RWPE1 (cell line): ENCODE data around the gene SLMAP.

Experiments
- CTCF ChIA-PET: fragments of 350-600 bp; sonication (Branson Sonifier 250); formaldehyde crosslinking; extraction: SDS; loops from one replicate; lab custom pipeline; 2021; lab: Yijun Ruan, JAX
- POLR2A ChIA-PET: fragments of 400-600 bp; formaldehyde crosslinking; extraction: SDS; loops from one replicate; lab custom pipeline; 2020; ENCODE audit warnings: antibody characterized with exemption; ENCODE audit not compliant: low non-redundant PET; lab: Yijun Ruan, JAX
- DNase-seq: peaks from one replicate; pipeline ENCODE4 v3.0.0; 2012; ENCODE audit warnings: low spot score
- H3K27ac ChIP-seq: fragments of 450-650 bp; 2 replicates; pipeline ENCODE4 v1.5.1; 2017
- CTCF ChIP-seq: fragments of 450-650 bp; conservative IDR thresholded peaks from 2 replicates; pipeline ENCODE4 v1.5.1; 2017; ENCODE audit warnings: low read depth, mild to moderate bottlenecking

The SLMAP gene

GRCh38 chr3:57746156-57747010, 9.7 kb upstream of the SLMAP start:
- CTCF ChIA-PET = interaction anchor here (0.7 kb wide), 1 partner anchor 118 kb away, joined by 4 read pairs; no protein-coding TSS in a partner anchor
- H3K27ac ChIP-seq = no peak overlapping the region
- TF ChIP-seq CTCF = no peak
- POLR2A ChIA-PET = no interaction called here
- no peak for DNase-seq

- TF ChIP-seq CTCF = no peak
- H3K27ac ChIP-seq = no peak overlapping the region
- no peak for DNase-seq
- CTCF ChIA-PET = interaction anchor here (0.9 kb wide), 1 partner anchor 11 kb away, joined by 5 read pairs; no protein-coding TSS in a partner anchor
- POLR2A ChIA-PET = no interaction called here
These were observed 6.6 kb upstream of the SLMAP start for GRCh38 chr3:57749542-57749941.

- peak; percentile 67 for DNase-seq
- ChIA-PET CTCF (no interaction called here), POLR2A (no interaction called here)
- H3K27ac ChIP-seq = peak overlapping the region; percentile 92; the same call in 1 of the 2 replicates
- TF ChIP-seq CTCF = no peak
These were observed 3.8 kb upstream of the SLMAP start for GRCh38 chr3:57752307-57752706.

GRCh38 chr3:57753016-57753415, 3.1 kb upstream of the SLMAP start:
- CTCF ChIA-PET = no interaction called here
- no peak for TF ChIP-seq CTCF
- no peak for DNase-seq
- POLR2A ChIA-PET = interaction anchor here (0.6 kb wide), 1 partner anchor 13 kb away, joined by 5 read pairs; no protein-coding TSS in a partner anchor
- H3K27ac ChIP-seq = no peak overlapping the region

GRCh38 chr3:57755368-57755675, 787 bp upstream of the SLMAP start:
- 0 out of 2 replicates have a peak, but pooled peaks have one; percentile 8 for TF ChIP-seq CTCF
- DNase-seq = no peak
- CTCF ChIA-PET = no interaction called here
- POLR2A ChIA-PET = no interaction called here
- peak overlapping the region; percentile 92 for H3K27ac ChIP-seq

- no peak for TF ChIP-seq CTCF
- H3K27ac ChIP-seq = peak overlapping the region; percentile 92
- no peak for DNase-seq
- ChIA-PET CTCF (interaction anchor here (0.6 to 0.9 kb wide), 3 partner anchors 102 to 148 kb away, joined by 3 to 5 read pairs (median 5); no protein-coding TSS in a partner anchor), POLR2A (no interaction called here)
These were observed 656 bp downstream of the SLMAP start for GRCh38 chr3:57756528-57757401.
